DOHH2 (cell line): Measurements from ENCODE around the gene GALNT17.

Experiments used
- H3F3A ChIP-seq: fragments of 200-600 bp; sonication (generic), shearing (Covaris generic); 2 replicates; pipeline ENCODE4 v1.6.0; 2016; ENCODE audit warnings: antibody characterized with exemption, mild to moderate bottlenecking; ENCODE audit not compliant: control insufficient read depth, insufficient read depth
- H3K27ac ChIP-seq: fragments of 200-600 bp; sonication (generic); 2 replicates; pipeline ENCODE4 v1.5.1; 2014; ENCODE audit warnings: low read depth, mild to moderate bottlenecking, low read length, moderate library complexity
- H3K27me3 ChIP-seq: fragments of 200-600 bp; sonication (generic); 2 replicates; pipeline ENCODE4 v1.6.1; 2014; ENCODE audit warnings: mild to moderate bottlenecking, low read length, mixed read lengths; ENCODE audit not compliant: control insufficient read depth
- H3K36me3 ChIP-seq: fragments of 200-600 bp; sonication (generic); 2 replicates; pipeline ENCODE4 v1.6.1; 2014; ENCODE audit warnings: mild to moderate bottlenecking, low read length, moderate library complexity, mixed read lengths; ENCODE audit not compliant: control insufficient read depth
- H3K4me1 ChIP-seq: fragments of 200-600 bp; sonication (generic); 2 replicates; pipeline ENCODE4 v1.6.1; 2014; ENCODE audit warnings: mild to moderate bottlenecking, low read length, mixed read lengths; ENCODE audit not compliant: control insufficient read depth
- H3K4me2 ChIP-seq: fragments of 200-600 bp; sonication (generic); 2 replicates; pipeline ENCODE4 v1.6.0; 2014; ENCODE audit warnings: mild to moderate bottlenecking, low read length, moderate library complexity
- H3K4me3 ChIP-seq: fragments of 200-600 bp; sonication (generic); 2 replicates; pipeline ENCODE4 v1.5.1; 2014; ENCODE audit warnings: mild to moderate bottlenecking, low read length, mixed read lengths
- H3K79me2 ChIP-seq: fragments of 200-600 bp; sonication (generic); 2 replicates; pipeline ENCODE4 v1.6.1; 2014; ENCODE audit warnings: mild to moderate bottlenecking, low read length, mixed read lengths; ENCODE audit not compliant: control insufficient read depth
- H3K9me2 ChIP-seq: fragments of 200-600 bp; sonication (generic); replicated peaks from 2 replicates; pipeline ENCODE4 v1.6.1; 2014; ENCODE audit warnings: mild to moderate bottlenecking, low read length, mixed read lengths; ENCODE audit not compliant: control insufficient read depth
- H3K9me3 ChIP-seq: fragments of 200-600 bp; sonication (generic); 2 replicates; pipeline ENCODE4 v1.6.1; 2014; ENCODE audit warnings: antibody characterized with exemption, low read length, mixed read lengths; ENCODE audit not compliant: control insufficient read depth, insufficient read depth
- H4K20me1 ChIP-seq: fragments of 200-600 bp; sonication (generic); 2 replicates; pipeline ENCODE4 v1.6.0; 2014; ENCODE audit warnings: low read depth, mild to moderate bottlenecking, antibody characterized with exemption, low read length, moderate library complexity; ENCODE audit not compliant: control insufficient read depth, insufficient read depth
- CTCF ChIP-seq: fragments of 200-600 bp; sonication (generic); IDR thresholded peaks from one replicate; pipeline ENCODE4 v1.5.1; 2014; ENCODE audit warnings: antibody characterized with exemption, mild to moderate bottlenecking, low read depth, low read length; ENCODE audit not compliant: poor library complexity, severe bottlenecking
- EZH2phosphoT487 ChIP-seq: fragments of 200-600 bp; sonication (generic); IDR thresholded peaks from 2 replicates; pipeline ENCODE4 v1.6.1; 2017; ENCODE audit warnings: borderline replicate concordance, mild to moderate bottlenecking, antibody characterized with exemption, low read length, moderate library complexity, mixed read lengths

The GALNT17 gene

DNA sequence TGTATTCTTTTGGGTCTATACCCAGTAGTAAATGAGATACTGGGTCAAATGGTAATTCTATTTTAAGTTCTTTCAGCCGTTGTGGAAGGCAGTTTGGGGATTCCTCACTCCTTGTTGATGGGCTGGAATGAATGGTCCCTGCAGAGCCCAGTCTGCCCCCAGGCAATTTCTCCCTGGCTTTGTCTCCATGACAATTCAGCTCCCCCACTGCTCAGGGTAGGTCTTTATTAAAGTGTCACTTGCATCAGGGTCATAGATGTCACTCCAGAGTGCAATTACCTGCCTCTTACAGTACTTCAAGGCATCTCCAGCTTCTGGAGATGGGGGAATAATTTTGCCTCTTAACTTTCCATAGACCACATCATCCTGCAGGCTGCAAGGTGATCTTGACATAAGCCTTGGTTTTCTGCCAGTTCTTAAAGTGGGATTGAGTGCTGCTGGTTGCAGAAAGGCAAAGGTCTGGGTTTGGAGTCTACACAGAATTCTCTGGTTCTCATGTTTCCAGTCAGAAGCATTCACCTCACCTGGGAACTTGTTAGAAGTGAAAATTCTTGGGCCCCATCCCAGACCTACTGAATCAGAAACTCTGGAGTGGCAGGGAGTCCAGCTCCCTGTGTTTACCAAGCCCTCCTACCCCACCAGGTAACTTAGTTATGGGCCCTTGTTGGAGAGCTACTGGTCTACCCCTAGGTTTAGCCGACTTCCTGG, 442.4 kb downstream of the GALNT17 start:
- H4K20me1 ChIP-seq, result no peaks in the 10 kb centered on the region
- no peak for TF ChIP-seq EZH2phosphoT487
- no peak for TF ChIP-seq CTCF
- H3K4me1 ChIP-seq, result no peaks in the 10 kb centered on the region
- H3K27me3 ChIP-seq, result no peaks in the 10 kb centered on the region
- H3K4me3 ChIP-seq, result no peak overlapping the region
- no peaks in the 10 kb centered on the region for H3K79me2 ChIP-seq
- H3F3A ChIP-seq, result no peaks in the 10 kb centered on the region
- H3K4me2 ChIP-seq, result no peak overlapping the region
- no peaks in the 10 kb centered on the region for H3K9me2 ChIP-seq
- no peaks in the 10 kb centered on the region for H3K36me3 ChIP-seq
- no peak overlapping the region for H3K27ac ChIP-seq
- peaks cover 2% of the 10 kb centered on the region; the same call in 1 of the 2 replicates for H3K9me3 ChIP-seq

- no peak overlapping the region for H3K27ac ChIP-seq
- no peaks in the 10 kb centered on the region for H4K20me1 ChIP-seq
- no peaks in the 10 kb centered on the region for H3K36me3 ChIP-seq
- no peaks in the 10 kb centered on the region for H3K4me1 ChIP-seq
- no peak overlapping the region for H3K4me3 ChIP-seq
- no peaks in the 10 kb centered on the region for H3K9me3 ChIP-seq
- no peaks in the 10 kb centered on the region for H3F3A ChIP-seq
- TF ChIP-seq EZH2phosphoT487 (no peak), CTCF (no peak)
- H3K9me2 ChIP-seq, result no peaks in the 10 kb centered on the region
- H3K79me2 ChIP-seq, result no peaks in the 10 kb centered on the region
- H3K4me2 ChIP-seq, result no peak overlapping the region
- H3K27me3 ChIP-seq, result no peaks in the 10 kb centered on the region
These were observed 448.1 kb downstream of the GALNT17 start for GRCh38 chr7:71580027-71580426.

DNA sequence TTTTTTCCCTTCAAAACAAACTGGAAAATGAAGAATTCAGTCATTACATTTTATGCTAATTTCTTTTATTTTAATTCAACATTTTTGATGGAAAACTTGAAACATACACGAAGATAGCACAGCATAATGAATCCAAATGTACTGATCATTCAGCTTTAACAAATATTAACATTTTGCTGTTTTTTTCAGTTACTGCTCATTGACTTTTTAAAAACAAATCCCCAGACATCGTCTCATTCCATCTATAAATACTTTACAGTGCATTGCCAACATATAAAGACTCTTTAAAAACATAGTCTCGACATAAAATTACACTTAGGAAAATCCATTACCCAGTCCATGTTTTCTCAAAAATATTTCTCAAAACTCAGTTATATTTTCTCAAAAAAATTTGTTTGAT, 452.3 kb downstream of the GALNT17 start:
- Histone ChIP-seq H3K4me2 (no peak overlapping the region), H3F3A (no peaks in the 10 kb centered on the region), H3K9me3 (no peaks in the 10 kb centered on the region), H3K4me3 (no peak overlapping the region), H3K36me3 (no peaks in the 10 kb centered on the region), H3K9me2 (no peaks in the 10 kb centered on the region), H4K20me1 (no peaks in the 10 kb centered on the region), H3K27ac (no peak overlapping the region), H3K79me2 (no peaks in the 10 kb centered on the region), H3K27me3 (no peaks in the 10 kb centered on the region), H3K4me1 (no peaks in the 10 kb centered on the region)
- TF ChIP-seq EZH2phosphoT487, result no peak
- no peak for TF ChIP-seq CTCF
